Activated CD8-positive, alpha-beta T cell treated with anti-CD3 and anti-CD28 coated beads, Interleukin-2, amount 10 ng/mL, durations not matched to agents 7 days and 5 days (primary cell): ENCODE results near the gene RYR2. TPM values are rescaled to one million over a fixed set of nuclear protein-coding genes. Genes with fewer than 3 reads are reported as not detected.

ENCODE experiments used
- ATAC-seq: fragments of 150-1000 bp; cut with Tn5 transposase; one replicate; pipeline ENCODE4 v1.10.0; 2021; ENCODE audit warnings: moderate library complexity
- CTCF ChIA-PET: fragments of 350-600 bp; sonication (Branson Sonifier 250); formaldehyde crosslinking; loops from one replicate; lab custom pipeline; 2021; ENCODE audit warnings: antibody characterized with exemption; lab: Charles Lee
- POLR2A ChIA-PET: fragments of 350-600 bp; sonication (Branson Sonifier 250); formaldehyde crosslinking; loops from one replicate; lab custom pipeline; 2021; ENCODE audit warnings: antibody characterized with exemption; lab: Charles Lee
- DNase-seq: peaks from one replicate; pipeline ENCODE4 v3.0.0-alpha.2; 2020
- H3K27ac Mint-ChIP-seq: one replicate; pipeline ENCODE4 v1.8.0; 2021; ENCODE audit warnings: mild to moderate bottlenecking, mixed read lengths
- H3K27me3 Mint-ChIP-seq: one replicate; pipeline ENCODE4 v1.8.0; 2021; ENCODE audit warnings: low read depth, mixed read lengths
- H3K36me3 Mint-ChIP-seq: one replicate; pipeline ENCODE4 v1.8.0; 2021; ENCODE audit warnings: low read depth, mixed read lengths
- H3K4me1 Mint-ChIP-seq: one replicate; pipeline ENCODE4 v1.8.0; 2021; ENCODE audit warnings: low read depth, mixed read lengths
- H3K4me3 Mint-ChIP-seq: one replicate; pipeline ENCODE4 v1.8.0; 2021; ENCODE audit warnings: mild to moderate bottlenecking, mixed read lengths
- H3K9me3 Mint-ChIP-seq: one replicate; pipeline ENCODE4 v1.8.0; 2022; ENCODE audit warnings: mixed read lengths; ENCODE audit not compliant: insufficient read depth
- total RNA-seq, 2 experiments: library from RNA; stranded (reverse); gene quantifications; one replicate each; pipeline ENCODE4 v1.2.3, GENCODE V29; 2021

The RYR2 gene
- total RNA-seq, 2 experiments from 2014 or later, result not detected

DNA sequence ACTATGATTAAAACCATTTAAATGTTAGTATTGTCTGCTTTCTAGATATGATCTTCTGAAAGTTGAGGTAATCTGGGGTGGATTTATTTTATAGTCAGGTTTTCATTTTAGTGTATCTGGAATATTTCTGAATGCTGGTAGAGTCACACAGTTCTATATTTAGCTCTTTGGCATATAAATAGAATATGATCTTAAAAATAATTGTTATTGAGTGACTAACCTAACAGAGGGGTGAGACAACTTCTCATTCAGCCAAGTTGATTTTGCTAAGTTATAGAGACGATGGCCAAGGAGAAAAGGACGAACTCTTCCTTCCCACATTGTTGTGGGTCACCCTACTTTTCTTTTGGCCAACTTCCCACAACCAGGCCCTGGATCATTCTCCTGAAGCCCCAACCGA lies 30.6 kb upstream of the RYR2 start:
- no peak for DNase-seq
- Mint-ChIP-seq H3K4me1 (no peaks in the 10 kb centered on the region), H3K36me3 (no peaks in the 10 kb centered on the region), H3K27ac (no peak overlapping the region), H3K27me3 (no peaks in the 10 kb centered on the region), H3K9me3 (no peaks in the 10 kb centered on the region), H3K4me3 (no peak overlapping the region)
- ChIA-PET POLR2A (no interaction called here), CTCF (no interaction called here)
- ATAC-seq, result no peak

DNA sequence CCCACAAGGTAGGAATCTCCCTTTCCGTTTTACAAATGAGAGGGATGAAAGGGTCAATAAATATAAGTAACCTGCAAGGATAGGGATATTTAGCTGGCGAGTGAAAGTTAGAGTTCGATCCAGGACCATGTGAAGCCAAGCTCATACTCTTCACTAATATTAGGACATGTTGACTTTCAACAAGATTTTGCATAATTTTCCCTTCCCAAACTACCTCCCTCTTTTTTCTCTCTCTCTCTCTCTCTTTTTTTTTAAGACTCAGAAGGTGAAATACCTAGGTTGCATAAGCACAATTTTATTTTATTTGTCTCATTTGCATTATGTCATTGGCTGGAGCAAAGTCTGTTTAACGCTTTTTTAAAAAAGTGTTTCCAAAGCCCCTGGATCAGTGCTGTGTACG lies 29.6 kb upstream of the RYR2 start:
- DNase-seq (no peak), ATAC-seq (no peak)
- Mint-ChIP-seq H3K27me3 (no peaks in the 10 kb centered on the region), H3K36me3 (no peaks in the 10 kb centered on the region), H3K27ac (no peak overlapping the region), H3K4me1 (no peaks in the 10 kb centered on the region), H3K4me3 (no peak overlapping the region), H3K9me3 (no peaks in the 10 kb centered on the region)
- ChIA-PET POLR2A (no interaction called here), CTCF (no interaction called here)

DNA sequence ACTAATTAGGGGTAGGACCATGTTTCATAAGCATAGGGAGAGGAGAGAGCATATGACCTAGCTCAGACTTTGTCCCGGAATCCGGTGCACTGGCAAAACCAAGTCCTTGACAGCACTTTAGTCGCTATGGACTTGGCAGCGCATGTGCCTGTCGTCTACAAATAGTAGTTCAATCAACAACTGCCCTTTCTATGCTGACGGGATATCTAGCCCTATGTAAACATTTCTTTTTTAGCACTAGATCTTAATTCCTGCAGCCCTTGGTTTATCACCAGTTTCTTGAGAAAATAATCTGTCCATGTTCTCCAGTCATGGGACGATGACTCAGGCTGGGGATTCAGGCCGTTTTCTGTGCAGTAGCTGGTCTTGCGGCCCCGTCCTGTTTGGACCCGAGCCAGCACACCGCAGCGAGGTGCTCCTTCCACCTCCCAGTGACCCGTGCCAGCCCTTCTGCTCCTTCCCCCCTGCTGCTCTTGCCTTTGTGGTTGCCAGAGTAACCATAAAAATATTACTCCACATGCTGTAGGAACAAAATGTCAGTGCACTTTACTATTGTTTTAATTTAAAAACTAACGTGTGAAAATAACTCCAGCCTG lies 29.1 kb upstream of the RYR2 start:
- H3K4me1 Mint-ChIP-seq, result no peaks in the 10 kb centered on the region
- H3K27ac Mint-ChIP-seq, result no peak overlapping the region
- H3K9me3 Mint-ChIP-seq, result no peaks in the 10 kb centered on the region
- no peak overlapping the region for H3K4me3 Mint-ChIP-seq
- H3K36me3 Mint-ChIP-seq, result no peaks in the 10 kb centered on the region
- ATAC-seq (no peak), DNase-seq (no peak)
- ChIA-PET POLR2A (no interaction called here), CTCF (no interaction called here)
- no peaks in the 10 kb centered on the region for H3K27me3 Mint-ChIP-seq

DNA sequence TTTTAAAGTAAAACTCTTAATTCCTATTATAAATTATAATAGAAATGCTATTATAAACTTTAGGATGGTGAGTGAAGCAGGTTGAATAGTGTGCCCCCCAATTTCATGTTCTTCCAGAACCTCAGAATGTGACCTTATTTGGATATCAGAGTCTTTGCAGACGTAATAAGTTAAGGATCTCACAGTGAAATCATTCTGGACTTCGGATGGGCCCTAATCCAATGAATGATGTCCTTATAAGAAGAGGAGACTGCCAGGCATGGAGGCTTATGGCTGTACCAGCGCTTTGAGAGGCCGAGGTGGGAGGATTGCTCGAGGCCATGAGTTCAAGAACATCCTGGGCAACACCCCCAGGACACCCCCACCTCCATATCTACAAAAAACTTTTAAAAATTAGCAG lies 28.4 kb upstream of the RYR2 start:
- Mint-ChIP-seq H3K9me3 (no peaks in the 10 kb centered on the region), H3K27ac (no peak overlapping the region), H3K36me3 (no peaks in the 10 kb centered on the region), H3K4me3 (no peak overlapping the region), H3K27me3 (no peaks in the 10 kb centered on the region), H3K4me1 (no peaks in the 10 kb centered on the region)
- no peak for DNase-seq
- ATAC-seq, result no peak
- ChIA-PET POLR2A (no interaction called here), CTCF (no interaction called here)

DNA sequence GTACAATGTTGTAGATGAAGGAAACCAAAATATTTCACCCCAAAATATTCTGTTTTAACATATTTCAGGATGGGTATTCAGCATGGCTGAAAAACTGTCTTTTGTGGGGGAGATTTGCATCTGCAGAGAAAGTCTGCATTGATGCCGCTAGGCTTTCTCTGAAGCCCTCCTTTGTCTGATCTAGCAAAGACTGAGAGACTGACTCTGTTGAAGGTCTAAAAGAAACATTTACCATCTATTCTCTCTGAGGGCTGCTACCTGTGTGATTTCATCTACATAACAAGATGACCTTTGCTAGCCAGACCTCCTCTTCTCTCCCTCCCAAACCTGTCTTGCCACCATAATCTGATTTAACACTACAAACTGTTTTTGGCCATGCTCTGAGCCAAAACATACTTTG lies 25.4 kb upstream of the RYR2 start:
- Mint-ChIP-seq H3K4me3 (no peak overlapping the region), H3K36me3 (no peaks in the 10 kb centered on the region), H3K27ac (no peak overlapping the region), H3K9me3 (no peaks in the 10 kb centered on the region), H3K27me3 (no peaks in the 10 kb centered on the region), H3K4me1 (no peaks in the 10 kb centered on the region)
- ChIA-PET CTCF (no interaction called here), POLR2A (no interaction called here)
- no peak for DNase-seq
- ATAC-seq, result no peak

DNA sequence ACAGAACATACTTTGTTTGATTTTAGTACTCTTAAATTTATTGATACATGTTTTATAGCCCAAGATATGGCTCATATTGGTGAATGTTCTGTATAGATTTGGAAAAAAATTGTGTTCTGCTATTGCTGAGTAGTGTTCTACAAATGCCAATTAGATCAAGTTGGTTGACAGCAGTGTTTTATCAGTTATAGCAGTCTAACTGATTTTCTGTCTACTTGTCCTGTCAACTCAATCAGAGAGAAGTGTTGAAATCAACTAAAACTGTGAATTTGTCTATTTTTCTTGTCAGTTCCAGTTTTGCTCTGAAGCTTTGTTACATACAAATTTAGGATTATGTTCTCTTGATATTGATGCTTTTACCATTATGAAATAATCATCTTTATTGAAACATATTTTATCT lies 23.1 kb upstream of the RYR2 start:
- POLR2A ChIA-PET, result no interaction called here
- Mint-ChIP-seq H3K4me3 (no peak overlapping the region), H3K9me3 (no peaks in the 10 kb centered on the region), H3K4me1 (no peaks in the 10 kb centered on the region), H3K27ac (no peak overlapping the region), H3K36me3 (no peaks in the 10 kb centered on the region), H3K27me3 (no peaks in the 10 kb centered on the region)
- CTCF ChIA-PET, result no interaction called here
- ATAC-seq, result no peak
- DNase-seq, result no peak

DNA sequence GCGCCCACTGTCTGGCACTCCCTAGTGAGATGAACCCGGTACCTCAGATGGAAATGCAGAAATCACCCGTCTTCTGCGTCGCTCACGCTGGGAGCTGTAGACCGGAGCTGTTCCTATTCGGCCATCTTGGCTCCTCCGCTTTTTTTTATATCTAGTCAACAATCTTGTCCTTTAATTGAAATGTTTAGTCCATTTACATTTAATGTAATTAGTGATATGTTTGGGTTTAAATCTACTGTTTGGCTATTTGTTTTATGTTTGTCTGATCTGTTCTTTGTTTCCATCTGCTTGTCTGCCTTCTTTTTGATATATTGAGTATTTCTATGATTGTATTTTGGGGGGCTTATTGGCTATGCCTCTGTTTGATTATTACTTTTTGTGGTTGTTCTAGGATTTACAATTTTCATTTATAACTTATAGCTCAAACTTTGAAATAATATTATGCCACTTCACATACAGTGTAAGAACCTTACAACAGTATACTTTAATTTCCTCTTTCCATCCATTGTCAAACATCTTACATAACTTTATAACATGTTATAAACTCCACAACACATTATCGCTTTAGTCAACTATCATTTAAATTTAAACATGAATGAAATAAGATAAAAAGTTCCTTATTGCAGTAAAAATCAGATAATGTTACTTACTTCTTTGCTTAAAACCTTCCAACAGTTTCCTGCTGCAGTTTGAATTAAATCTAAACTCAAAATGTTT lies 16.5 kb upstream of the RYR2 start:
- Mint-ChIP-seq H3K9me3 (peaks cover 5% of the 10 kb centered on the region), H3K4me3 (no peak overlapping the region), H3K4me1 (no peaks in the 10 kb centered on the region), H3K36me3 (peaks cover 2% of the 10 kb centered on the region), H3K27me3 (no peaks in the 10 kb centered on the region), H3K27ac (no peak overlapping the region)
- CTCF ChIA-PET, result no interaction called here
- POLR2A ChIA-PET, result no interaction called here
- ATAC-seq, result no peak
- no peak for DNase-seq

DNA sequence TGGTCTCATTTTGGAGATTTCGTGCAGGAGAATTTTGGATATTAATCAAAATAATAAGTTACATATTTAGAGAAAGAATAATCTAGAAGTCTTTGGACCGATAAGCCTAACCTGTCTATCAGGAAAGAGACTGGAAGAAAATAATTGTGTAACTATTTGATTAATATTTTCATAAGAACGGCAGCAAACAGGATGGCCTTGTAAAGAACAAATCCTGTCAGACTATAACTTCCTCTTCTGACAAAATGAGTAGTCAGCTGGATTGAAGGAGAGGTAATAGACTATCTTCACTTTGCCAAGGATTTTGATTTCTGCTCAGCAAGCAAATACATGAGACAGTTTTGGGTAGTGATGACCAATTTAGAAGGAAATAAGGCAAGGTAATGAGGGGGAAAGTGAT lies 12.7 kb upstream of the RYR2 start:
- no peak overlapping the region for H3K27ac Mint-ChIP-seq
- POLR2A ChIA-PET, result no interaction called here
- no peak for ATAC-seq
- CTCF ChIA-PET, result no interaction called here
- H3K4me1 Mint-ChIP-seq, result no peaks in the 10 kb centered on the region
- no peak for DNase-seq
- no peaks in the 10 kb centered on the region for H3K27me3 Mint-ChIP-seq
- H3K9me3 Mint-ChIP-seq, result peaks cover 5% of the 10 kb centered on the region
- no peak overlapping the region for H3K4me3 Mint-ChIP-seq
- H3K36me3 Mint-ChIP-seq, result peaks cover 2% of the 10 kb centered on the region

DNA sequence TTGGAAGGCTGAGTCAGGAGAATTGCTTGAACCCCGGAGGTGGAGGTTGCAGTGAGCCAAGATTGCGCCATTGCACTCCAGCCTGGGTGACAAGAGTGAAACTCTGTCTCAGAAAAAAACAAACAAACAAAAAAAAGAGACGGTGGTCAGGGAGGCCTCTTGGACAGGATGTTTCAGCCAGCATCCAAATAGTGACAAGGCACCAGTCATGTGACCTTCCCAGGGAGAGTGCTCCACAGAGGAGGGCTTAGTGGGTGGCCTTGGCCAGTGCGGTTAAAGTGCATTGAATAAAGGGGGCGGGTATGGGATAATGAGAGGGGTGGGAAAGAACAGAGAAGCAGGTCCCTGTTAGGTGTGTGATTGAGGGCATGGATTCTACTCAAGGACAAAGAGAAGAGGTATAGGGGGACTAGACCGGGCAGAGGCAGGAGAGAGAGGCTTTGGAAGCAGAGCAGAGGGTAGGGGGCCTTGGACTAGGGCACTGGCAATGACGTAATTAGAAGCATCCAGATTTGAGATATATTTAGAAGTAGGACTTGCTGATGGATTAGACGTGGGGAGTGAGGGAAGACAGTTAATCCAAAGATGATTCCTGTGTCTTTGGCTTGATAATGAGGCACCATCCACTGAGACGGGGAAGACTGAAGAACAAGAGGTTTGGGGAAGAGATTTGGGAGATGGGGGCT lies 12.0 kb upstream of the RYR2 start:
- DNase-seq, result no peak
- ATAC-seq, result no peak
- Mint-ChIP-seq H3K36me3 (peaks cover 2% of the 10 kb centered on the region), H3K4me3 (no peak overlapping the region), H3K9me3 (peaks cover 5% of the 10 kb centered on the region), H3K27ac (no peak overlapping the region), H3K27me3 (peaks cover 4% of the 10 kb centered on the region), H3K4me1 (no peaks in the 10 kb centered on the region)
- CTCF ChIA-PET, result no interaction called here
- POLR2A ChIA-PET, result no interaction called here

DNA sequence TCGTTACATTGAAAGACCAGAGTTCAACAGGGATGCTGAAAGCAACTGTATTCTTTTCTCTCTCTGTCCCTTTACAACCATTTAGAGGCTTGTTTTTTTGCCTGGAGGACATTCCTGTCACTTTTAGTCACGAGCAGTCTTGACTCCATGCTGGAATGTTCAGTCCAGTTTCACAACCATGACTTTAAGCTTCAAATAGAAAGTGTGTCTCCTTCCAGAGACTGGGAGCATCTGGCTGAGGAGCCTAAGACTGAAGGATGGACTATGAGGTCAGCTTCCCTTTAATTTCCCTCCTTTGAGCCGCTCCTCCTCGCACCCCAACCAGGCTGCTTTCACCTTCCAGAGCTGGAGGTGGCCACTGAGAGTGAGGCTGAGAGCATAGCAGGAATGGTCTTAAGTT lies 10.5 kb upstream of the RYR2 start:
- Mint-ChIP-seq H3K27ac (no peak overlapping the region), H3K36me3 (no peaks in the 10 kb centered on the region), H3K4me1 (no peaks in the 10 kb centered on the region), H3K9me3 (no peaks in the 10 kb centered on the region), H3K4me3 (no peak overlapping the region), H3K27me3 (peaks cover 4% of the 10 kb centered on the region)
- ChIA-PET POLR2A (no interaction called here), CTCF (no interaction called here)
- ATAC-seq (no peak), DNase-seq (no peak)

DNA sequence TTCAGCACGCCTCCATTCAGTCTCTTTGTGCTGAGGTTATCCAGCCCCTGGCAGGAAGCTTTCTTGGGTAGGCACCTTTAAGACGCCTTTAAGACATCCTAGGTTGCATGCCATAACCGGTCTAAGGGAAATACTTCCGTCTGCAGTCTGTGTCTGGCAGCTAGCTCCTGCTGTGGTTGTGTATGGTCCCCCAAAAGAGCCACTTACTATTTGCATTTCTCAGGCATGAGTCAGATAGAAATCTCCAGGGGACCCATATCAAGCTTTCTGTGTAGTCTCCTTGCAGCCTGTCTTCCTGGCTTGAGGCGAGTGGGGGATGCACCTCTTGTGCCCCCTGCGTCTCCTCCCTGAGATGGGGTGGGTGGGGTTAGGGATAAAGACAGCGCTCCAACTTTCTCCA lies 10.0 kb upstream of the RYR2 start:
- POLR2A ChIA-PET, result no interaction called here
- no peaks in the 10 kb centered on the region for H3K9me3 Mint-ChIP-seq
- CTCF ChIA-PET, result no interaction called here
- H3K4me3 Mint-ChIP-seq, result no peak overlapping the region
- no peak for ATAC-seq
- H3K27me3 Mint-ChIP-seq, result peaks cover 4% of the 10 kb centered on the region
- no peak overlapping the region for H3K27ac Mint-ChIP-seq
- no peaks in the 10 kb centered on the region for H3K4me1 Mint-ChIP-seq
- no peaks in the 10 kb centered on the region for H3K36me3 Mint-ChIP-seq
- DNase-seq, result no peak

DNA sequence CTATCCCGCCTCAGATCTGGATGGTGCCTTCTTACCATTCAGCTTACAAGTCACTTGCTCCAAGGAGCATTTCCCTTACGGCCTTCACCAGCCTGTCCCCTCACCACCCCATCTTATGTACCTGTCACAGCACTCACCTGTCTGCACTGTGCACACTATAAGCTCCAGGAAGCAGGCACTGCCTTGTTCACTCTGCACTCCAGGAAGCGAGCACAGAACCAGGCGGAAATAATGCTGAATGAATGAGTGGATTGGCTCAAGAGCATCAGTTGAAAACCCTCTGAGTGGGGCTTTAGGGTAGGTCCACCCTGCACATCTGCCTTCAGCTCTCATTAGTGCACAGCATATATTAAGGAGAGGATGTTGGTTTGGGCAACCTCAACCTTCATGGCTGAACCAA lies 8.9 kb upstream of the RYR2 start:
- Mint-ChIP-seq H3K27ac (no peak overlapping the region), H3K4me1 (no peaks in the 10 kb centered on the region), H3K36me3 (no peaks in the 10 kb centered on the region), H3K27me3 (peaks cover 4% of the 10 kb centered on the region), H3K4me3 (no peak overlapping the region), H3K9me3 (no peaks in the 10 kb centered on the region)
- ATAC-seq (no peak), DNase-seq (no peak)
- ChIA-PET POLR2A (no interaction called here), CTCF (no interaction called here)
